DMS153 treated with DMSO at 0.1 percent for 48 hours (cell line): ENCODE measurements around the gene RALGPS2.

Source experiments
- DNase-seq: peaks from one replicate; lab custom pipeline; 2025; ENCODE audit not compliant: unreplicated experiment; lab: John Stamatoyannopoulos, UW

RALGPS2 gene, protein sequence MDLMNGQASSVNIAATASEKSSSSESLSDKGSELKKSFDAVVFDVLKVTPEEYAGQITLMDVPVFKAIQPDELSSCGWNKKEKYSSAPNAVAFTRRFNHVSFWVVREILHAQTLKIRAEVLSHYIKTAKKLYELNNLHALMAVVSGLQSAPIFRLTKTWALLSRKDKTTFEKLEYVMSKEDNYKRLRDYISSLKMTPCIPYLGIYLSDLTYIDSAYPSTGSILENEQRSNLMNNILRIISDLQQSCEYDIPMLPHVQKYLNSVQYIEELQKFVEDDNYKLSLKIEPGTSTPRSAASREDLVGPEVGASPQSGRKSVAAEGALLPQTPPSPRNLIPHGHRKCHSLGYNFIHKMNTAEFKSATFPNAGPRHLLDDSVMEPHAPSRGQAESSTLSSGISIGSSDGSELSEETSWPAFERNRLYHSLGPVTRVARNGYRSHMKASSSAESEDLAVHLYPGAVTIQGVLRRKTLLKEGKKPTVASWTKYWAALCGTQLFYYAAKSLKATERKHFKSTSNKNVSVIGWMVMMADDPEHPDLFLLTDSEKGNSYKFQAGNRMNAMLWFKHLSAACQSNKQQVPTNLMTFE

GRCh38 chr1:178724728-178725465 lies at the start of gene RALGPS2:
TSS of gene RALGPS2 (plus strand) at chr1:178725244. CDS start at chr1:178776765, 51,521 bp downstream.
- no peak for DNase-seq

DNA sequence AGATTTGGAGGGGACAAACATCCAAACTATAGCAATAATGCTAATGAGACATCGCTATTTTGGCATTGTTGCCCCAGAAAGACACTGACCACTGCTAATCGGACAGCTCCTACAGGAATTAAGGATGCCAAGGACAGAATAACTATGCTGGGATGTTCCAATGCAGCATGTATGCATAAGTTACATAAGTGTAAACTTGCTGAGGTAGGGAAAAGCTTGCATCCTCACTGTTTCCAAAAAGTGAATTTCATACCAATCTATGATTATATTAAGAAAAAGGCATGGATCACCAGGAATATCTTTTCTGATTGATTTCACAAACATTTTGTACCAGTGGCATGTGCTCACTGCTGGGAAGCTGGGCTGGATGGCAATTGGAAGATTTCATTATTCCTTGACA lies 45.8 kb upstream of the RALGPS2 start:
- DNase-seq: no peak

GRCh38 chr1:178682429-178682828 lies 42.6 kb upstream of the RALGPS2 start:
- DNase-seq: no peak

GRCh38 chr1:178682886-178683285 lies 42.2 kb upstream of the RALGPS2 start:
- no peak for DNase-seq

DNA sequence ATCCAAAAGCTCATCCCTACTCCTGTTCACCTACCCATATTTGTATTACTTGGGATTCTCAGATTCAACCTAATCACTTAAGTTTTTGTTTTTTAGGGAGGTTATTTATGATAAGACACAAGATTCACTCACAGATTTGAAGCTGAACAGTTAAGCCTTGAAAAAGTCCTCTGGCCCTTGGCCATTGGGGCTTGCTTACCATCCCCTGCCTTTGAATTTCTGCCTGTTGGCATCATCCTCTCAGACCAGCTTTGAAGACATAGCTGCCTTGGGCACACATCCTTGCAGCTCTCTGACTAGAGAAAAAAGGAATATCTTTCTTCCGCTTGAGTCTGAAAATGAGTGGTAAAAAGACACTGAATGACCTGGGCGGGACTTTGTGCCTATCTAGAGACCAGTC lies 41.8 kb upstream of the RALGPS2 start:
- DNase-seq: no peak

DNA sequence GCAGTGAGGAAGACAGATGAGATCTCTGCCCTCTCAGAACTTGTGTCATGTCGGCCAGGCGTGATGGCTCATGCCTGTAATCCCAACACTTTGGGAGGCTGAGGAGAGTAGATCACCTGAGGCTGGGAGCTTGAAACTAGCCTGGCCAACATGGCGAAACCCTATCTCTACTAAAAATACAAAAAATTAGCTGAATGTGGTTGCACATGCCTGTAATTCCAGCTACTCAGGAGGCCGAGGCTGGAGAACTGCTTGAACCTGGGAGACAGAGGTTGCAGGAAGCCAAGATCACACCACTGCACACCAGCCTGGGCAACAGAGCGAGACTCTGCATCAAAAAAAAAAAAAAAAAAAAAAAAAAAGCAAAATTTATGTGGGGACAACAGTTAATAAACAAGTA lies 40.9 kb upstream of the RALGPS2 start:
- DNase-seq: no peak

DNA sequence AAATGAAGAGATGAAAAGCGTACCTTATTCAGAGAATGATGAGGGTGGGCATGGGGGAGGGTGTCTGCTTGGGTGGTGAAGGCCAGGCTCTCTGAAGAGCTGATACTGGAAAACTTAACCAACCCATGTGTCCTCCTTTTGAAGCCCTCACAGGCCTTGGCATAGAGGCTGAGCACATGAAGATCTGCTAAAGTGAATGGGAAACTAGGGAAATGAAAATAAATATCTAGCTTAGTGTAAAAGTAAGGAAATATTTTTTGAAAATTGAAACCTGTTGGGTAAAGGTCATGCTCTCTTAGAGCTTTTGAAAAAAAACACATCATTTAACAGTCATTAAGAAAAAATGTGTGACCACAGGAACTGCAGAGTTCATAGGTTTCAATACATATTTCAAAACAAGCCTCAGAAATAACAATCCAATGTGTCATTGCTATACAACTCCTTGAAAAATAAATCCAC lies 40.5 kb upstream of the RALGPS2 start:
- no peak for DNase-seq

GRCh38 chr1:178686407-178686806 lies 38.6 kb upstream of the RALGPS2 start:
- DNase-seq: no peak

- no peak for DNase-seq
Observed at GRCh38 chr1:178688244-178688643, 36.8 kb upstream of the RALGPS2 start.

DNA sequence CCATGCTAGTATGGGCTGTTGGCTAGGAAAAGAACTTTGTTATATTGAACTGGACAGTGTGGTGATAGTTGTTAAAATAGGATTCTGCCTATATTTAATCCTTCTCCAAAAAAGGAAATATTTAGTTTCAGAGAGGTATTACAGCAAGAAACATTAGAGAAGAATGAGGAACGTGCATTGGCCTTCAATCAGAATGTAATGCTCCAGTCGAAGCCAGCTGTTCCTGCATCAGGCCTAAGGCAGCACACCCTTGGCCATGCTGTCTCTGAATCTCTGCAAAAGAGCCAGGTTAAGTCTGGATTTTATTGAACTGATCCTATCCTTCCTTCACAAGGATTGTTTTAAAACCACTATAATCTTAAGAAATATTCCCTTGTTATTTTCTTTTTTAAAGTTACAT lies 35.3 kb upstream of the RALGPS2 start:
- no peak for DNase-seq

GRCh38 chr1:178690496-178690895 lies 34.5 kb upstream of the RALGPS2 start:
- DNase-seq: no peak

- no peak for DNase-seq
Observed at GRCh38 chr1:178692564-178693327, 32.3 kb upstream of the RALGPS2 start.

GRCh38 chr1:178693366-178693765 lies 31.7 kb upstream of the RALGPS2 start:
- no peak for DNase-seq

- DNase-seq: no peak
Observed at GRCh38 chr1:178694923-178695525, 30.0 kb upstream of the RALGPS2 start.

GRCh38 chr1:178702146-178702545 lies 22.9 kb upstream of the RALGPS2 start:
- DNase-seq: no peak

DNA sequence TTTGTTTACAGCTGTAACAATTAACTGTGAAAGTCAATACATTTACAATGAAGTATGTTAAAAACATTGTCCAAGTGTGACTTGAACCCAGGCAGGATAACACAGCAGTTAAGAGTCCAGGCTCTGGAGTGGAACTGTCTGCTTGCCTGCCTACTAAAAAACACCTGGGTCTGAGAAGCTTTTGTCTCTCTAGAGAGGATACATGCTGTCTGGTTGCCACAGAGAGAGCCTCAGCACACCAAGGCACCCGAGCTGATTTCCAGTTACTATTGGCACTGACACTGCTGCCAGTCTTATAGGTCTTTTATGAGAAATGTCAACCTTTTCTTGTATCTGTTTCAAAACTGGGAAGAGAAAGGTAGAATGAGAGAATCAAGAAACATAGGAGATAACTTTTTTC lies 20.2 kb upstream of the RALGPS2 start:
- no peak for DNase-seq

DNA sequence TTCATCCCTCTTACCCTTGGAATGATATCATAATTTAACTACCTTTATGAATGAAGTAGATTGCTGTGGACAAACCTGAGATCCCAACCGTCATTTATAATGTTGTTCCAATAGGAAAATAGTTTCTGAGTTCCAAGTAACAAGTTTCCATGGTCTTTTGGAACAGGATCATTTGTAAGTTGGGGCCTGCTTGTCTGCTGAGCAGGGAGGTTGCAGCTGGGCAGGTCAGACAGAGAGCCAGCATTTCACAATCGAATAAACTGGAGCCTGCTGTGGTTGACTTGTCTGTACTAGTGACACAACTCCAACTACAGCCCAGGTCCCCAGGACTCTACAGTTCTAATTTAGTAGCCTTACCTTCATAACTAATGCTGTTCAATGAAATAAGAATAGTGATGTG lies 18.6 kb upstream of the RALGPS2 start:
- DNase-seq: no peak

GRCh38 chr1:178713259-178713658 lies 11.8 kb upstream of the RALGPS2 start:
- DNase-seq: no peak

DNA sequence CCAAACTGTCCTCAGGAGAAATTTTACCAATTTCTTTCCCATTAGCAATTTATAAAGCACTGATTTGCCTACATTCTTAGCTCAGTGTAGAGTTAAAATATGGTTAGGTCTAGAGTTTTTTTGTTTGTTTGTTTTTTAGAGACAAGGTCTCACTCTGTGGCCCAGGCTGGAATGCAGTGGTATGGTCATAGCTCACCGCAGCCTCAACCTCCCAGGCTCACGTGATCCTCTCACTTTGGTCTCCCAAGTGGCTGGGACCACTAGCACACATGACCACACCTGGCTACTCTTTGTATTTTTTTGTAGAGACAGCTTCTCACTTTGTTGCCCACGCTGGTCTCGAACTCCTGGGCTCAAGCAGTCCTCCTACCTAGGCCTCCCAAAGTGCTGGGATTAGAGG lies 10.6 kb upstream of the RALGPS2 start:
- DNase-seq: no peak

DNA sequence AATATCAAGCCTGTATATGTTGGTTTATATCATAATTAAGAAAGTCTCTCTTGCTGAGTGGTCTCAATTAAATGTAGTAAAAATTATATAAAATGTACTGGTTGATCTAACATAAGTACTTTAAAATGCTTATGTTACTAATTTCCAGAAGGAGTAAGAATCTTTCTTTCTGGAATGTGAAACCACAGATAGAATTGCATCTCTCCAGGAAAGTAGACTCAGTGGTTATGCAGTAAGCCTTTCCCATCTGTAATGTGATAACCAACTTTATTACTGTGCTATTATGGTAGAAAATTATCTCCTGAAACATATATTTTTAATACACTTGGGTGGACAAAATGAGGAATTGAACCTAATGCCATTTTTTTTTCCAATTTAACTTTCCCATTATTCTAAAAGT lies 8.9 kb upstream of the RALGPS2 start:
- no peak for DNase-seq

GRCh38 chr1:178718520-178718919 lies 6.5 kb upstream of the RALGPS2 start:
- no peak for DNase-seq
